ENCODE data around the gene MAP4. TPM values are rescaled to one million over a fixed set of nuclear protein-coding genes. Genes with fewer than 3 reads are reported as not detected.
"Not testable (repeated sequence)": the region's sequence is repeated elsewhere in the genome, so short reads cannot be mapped to it uniquely, and the experiment has no call there.

The MAP4 gene
- total RNA-seq (ENCODE audit: low replicate concordance), result 54.6 and 66.6 TPM in 2 replicates

- Histone ChIP-seq H3K36me3 (no peaks in the 10 kb centered on the region), H3K79me2 (ENCODE audit: low read depth) (peaks cover 53% of the 10 kb centered on the region), H3K4me3 (no peak within 1 kb of the TSS), H3K4me1 (peaks cover 5% of the 10 kb centered on the region), H3K27me3 (no peaks in the 10 kb centered on the region), H2AFZ (replicated peaks) (no peak within 1 kb of the TSS), H3K9ac (no peak within 1 kb of the TSS), H3K9me3 (ENCODE audit: low read depth) (no peaks in the 10 kb centered on the region), H4K20me1 (ENCODE audit: low read depth) (peaks cover 29% of the 10 kb centered on the region), H3K27ac (no peak within 1 kb of the TSS), H3K4me2 (no peak within 1 kb of the TSS), H3F3A (ENCODE audit: low read depth) (no peaks in the 10 kb centered on the region)
- no peak within 1 kb of the TSS for H3K4me3 Mint-ChIP-seq
- peaks cover 54% of the 10 kb centered on the region for H3K4me1 Mint-ChIP-seq
- peak within 1 kb of the TSS; percentile 41 for H3K27ac Mint-ChIP-seq
- TF ChIP-seq EZH2 (IDR thresholded peaks at IDR 0.05) (no peak), CTCF (IDR thresholded peaks at IDR 0.05) (no peak), EZH2phosphoT487 (IDR thresholded peaks at IDR 0.05) (no peak)
- H3K36me3 Mint-ChIP-seq, result peaks cover 9% of the 10 kb centered on the region
- H3K9me3 Mint-ChIP-seq, result peaks cover 2% of the 10 kb centered on the region
- no peak for DNase-seq (ENCODE audit: low spot score)
- H3K27me3 Mint-ChIP-seq (ENCODE audit: insufficient read depth, low read depth), result no peaks in the 10 kb centered on the region
Measured at GRCh38 chr3:48016301-48016973, at the start of gene MAP4. TSS of gene MAP4 (minus strand) at chr3:48016416. CDS start at chr3:47998860, 17,556 bp downstream.

- no peaks in the 10 kb centered on the region for H3K4me1 ChIP-seq
- H3K27ac ChIP-seq, result no peak overlapping the region
- DNase-seq (ENCODE audit: low spot score), result no peak
- no peak overlapping the region for H2AFZ ChIP-seq (replicated peaks)
- Mint-ChIP-seq H3K9me3 (peaks cover 9% of the 10 kb centered on the region), H3K4me3 (no peak overlapping the region), H3K27ac (no peak overlapping the region), H3K4me1 (no peaks in the 10 kb centered on the region), H3K36me3 (peaks cover 14% of the 10 kb centered on the region), H3K27me3 (ENCODE audit: insufficient read depth, low read depth) (no peaks in the 10 kb centered on the region)
- no peaks in the 10 kb centered on the region for H3K36me3 ChIP-seq
- H3K9me3 ChIP-seq (ENCODE audit: low read depth), result no peaks in the 10 kb centered on the region
- peaks cover 88% of the 10 kb centered on the region for H3K79me2 ChIP-seq (ENCODE audit: low read depth)
- no peak overlapping the region for H3K4me3 ChIP-seq
- no peak overlapping the region for H3K9ac ChIP-seq
- TF ChIP-seq EZH2 (IDR thresholded peaks at IDR 0.05) (no peak), CTCF (IDR thresholded peaks at IDR 0.05) (no peak), EZH2phosphoT487 (IDR thresholded peaks at IDR 0.05) (no peak)
- H4K20me1 ChIP-seq (ENCODE audit: low read depth), result peaks cover 3% of the 10 kb centered on the region
- H3K27me3 ChIP-seq, result no peaks in the 10 kb centered on the region
- no peak overlapping the region for H3K4me2 ChIP-seq
- no peaks in the 10 kb centered on the region for H3F3A ChIP-seq (ENCODE audit: low read depth)
Measured at GRCh38 chr3:48065035-48065434, 48.8 kb upstream of the MAP4 start.

GRCh38 chr3:48064292-48064829 lies 48.1 kb upstream of the MAP4 start:
- Histone ChIP-seq H3K4me3 (no peak overlapping the region), H3K9me3 (ENCODE audit: low read depth) (no peaks in the 10 kb centered on the region), H3K79me2 (ENCODE audit: low read depth) (peaks cover 87% of the 10 kb centered on the region), H4K20me1 (ENCODE audit: low read depth) (peaks cover 3% of the 10 kb centered on the region), H2AFZ (replicated peaks) (no peak overlapping the region), H3K9ac (no peak overlapping the region), H3K4me2 (no peak overlapping the region), H3K36me3 (no peaks in the 10 kb centered on the region), H3F3A (ENCODE audit: low read depth) (no peaks in the 10 kb centered on the region), H3K27me3 (no peaks in the 10 kb centered on the region), H3K27ac (no peak overlapping the region), H3K4me1 (no peaks in the 10 kb centered on the region)
- Mint-ChIP-seq H3K36me3 (peaks cover 16% of the 10 kb centered on the region), H3K4me1 (no peaks in the 10 kb centered on the region), H3K4me3 (no peak overlapping the region), H3K27ac (no peak overlapping the region), H3K9me3 (peaks cover 11% of the 10 kb centered on the region), H3K27me3 (ENCODE audit: insufficient read depth, low read depth) (no peaks in the 10 kb centered on the region)
- DNase-seq (ENCODE audit: low spot score), result no peak
- TF ChIP-seq EZH2phosphoT487 (IDR thresholded peaks at IDR 0.05) (no peak), EZH2 (IDR thresholded peaks at IDR 0.05) (no peak), CTCF (IDR thresholded peaks at IDR 0.05) (no peak)

- H3F3A ChIP-seq (ENCODE audit: low read depth); H3K27me3 Mint-ChIP-seq (ENCODE audit: insufficient read depth, low read depth); H3K4me3 Mint-ChIP-seq; H3K27me3 ChIP-seq; H3K36me3 ChIP-seq; H2AFZ ChIP-seq (replicated peaks); H3K4me1 ChIP-seq; H3K9ac ChIP-seq; H3K4me3 ChIP-seq; H4K20me1 ChIP-seq (ENCODE audit: low read depth); H3K4me1 Mint-ChIP-seq; H3K4me2 ChIP-seq; H3K9me3 ChIP-seq (ENCODE audit: low read depth); DNase-seq (ENCODE audit: low spot score); H3K27ac Mint-ChIP-seq; H3K27ac ChIP-seq: not testable (repeated sequence)
- peaks cover 19% of the 10 kb centered on the region for H3K36me3 Mint-ChIP-seq
- peaks cover 78% of the 10 kb centered on the region for H3K79me2 ChIP-seq (ENCODE audit: low read depth)
- peaks cover 19% of the 10 kb centered on the region for H3K9me3 Mint-ChIP-seq
Measured at GRCh38 chr3:48061586-48061985, 45.4 kb upstream of the MAP4 start.

Measured in neural progenitor cell (in vitro differentiated cells).